GM10266 (cell line): ENCODE data around the gene HCN2.

ENCODE experiments used
- DNase-seq: peaks from one replicate; pipeline ENCODE4 v3.0.0; 2012; ENCODE audit errors: extremely low spot score
- CTCF ChIP-seq: IDR thresholded peaks from 2 replicates; pipeline ENCODE4 v1.5.1; 2012; ENCODE audit warnings: mild to moderate bottlenecking, low read depth; ENCODE audit not compliant: control insufficient read depth, insufficient read depth; ENCODE audit errors: missing control alignments

HCN2 gene

GRCh38 chr19:661427-662196 lies 71.9 kb downstream of the HCN2 start:
- TF ChIP-seq CTCF: no peak
- DNase-seq: peak; percentile 91

DNA sequence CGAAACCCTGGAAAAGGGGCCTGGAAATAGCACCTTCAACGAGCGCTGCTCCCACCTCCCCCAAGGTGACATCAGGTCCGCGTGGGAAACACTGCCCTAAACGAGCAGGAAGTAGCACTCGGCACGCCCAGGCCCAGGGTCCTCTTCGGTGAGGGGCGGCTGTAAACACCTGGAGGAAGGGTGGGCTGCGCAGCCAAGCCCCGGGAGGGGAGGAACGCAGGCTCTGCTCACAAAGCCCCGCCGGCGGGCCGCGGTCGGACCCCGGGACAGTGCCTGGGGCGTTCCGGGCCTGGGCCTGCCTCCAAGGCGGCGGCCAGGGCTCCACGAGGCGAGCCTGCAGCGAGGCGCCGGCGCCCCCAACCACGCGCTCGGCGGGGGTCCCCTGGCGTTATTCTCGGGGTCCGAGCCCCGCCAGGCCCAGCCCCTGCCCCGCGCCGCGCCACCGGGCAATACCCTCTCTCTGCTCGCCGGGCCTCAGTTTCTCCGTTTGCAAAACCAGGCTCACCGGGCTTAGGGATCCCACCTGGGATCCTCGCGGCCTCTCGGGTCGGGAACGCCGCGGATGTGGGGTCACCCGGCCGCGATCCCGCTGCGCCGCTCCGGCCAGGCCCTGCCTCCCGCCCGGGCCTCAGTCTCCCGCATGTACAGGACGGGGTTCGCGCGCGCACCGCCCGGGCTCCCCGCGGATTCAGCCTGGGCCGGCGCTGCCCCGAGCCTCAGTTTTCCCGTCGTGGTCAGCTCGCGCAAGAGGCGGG lies 72.7 kb downstream of the HCN2 start:
- TF ChIP-seq CTCF: no peak
- DNase-seq: peak; percentile 87

DNA sequence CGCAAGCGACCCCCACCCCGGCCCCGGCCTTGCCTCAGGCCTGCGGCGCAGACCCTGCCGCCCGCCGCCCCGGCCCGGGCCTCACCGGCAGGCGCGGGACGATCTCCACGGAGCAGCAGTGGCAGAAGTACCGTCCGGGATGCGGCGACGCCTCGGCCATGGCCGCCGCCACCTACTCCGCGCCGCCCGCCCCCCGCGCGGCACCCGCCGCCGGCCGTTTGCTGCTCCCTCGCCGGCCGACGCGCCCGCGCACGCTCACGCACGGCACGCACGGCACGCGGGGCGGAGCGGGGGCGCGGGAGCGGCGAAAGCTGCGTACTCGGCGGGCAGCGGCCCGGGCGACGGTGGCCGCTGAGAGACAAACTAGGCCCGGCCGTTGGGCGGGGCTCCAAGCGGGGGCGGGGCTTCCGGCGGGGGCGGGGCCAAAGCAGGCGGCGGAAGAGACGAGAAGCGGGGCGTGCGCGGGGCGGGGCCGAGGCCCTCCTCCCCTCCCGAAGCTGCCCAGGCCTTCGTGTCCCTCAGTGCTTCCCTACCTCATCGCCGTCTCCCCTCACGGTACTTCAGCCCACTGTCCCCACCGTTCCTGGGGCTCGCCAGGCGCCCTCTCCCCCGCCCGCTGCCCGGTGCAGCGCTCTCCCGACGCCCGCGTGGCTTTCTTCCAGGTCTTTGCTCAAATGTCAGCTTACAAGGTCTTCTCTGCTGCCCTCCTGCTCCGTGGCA lies 73.4 kb downstream of the HCN2 start, which contains the start of gene RNF126:
Gene RNF126, minus strand, starts transcription at position 253 of the 720 bp plus-strand sequence. Its CDS starts 93 bp downstream, at position 160.
- DNase-seq: peak; percentile 99
- no peak for TF ChIP-seq CTCF

GRCh38 chr19:663682-664117 lies 74.0 kb downstream of the HCN2 start:
- TF ChIP-seq CTCF: no peak
- DNase-seq: no peak

- peak; percentile 95 for TF ChIP-seq CTCF
- peak; percentile 91 for DNase-seq
Observed at GRCh38 chr19:664913-665443, 75.3 kb downstream of the HCN2 start.
